Prostate gland (tissue), 2 donors: ENCODE results near the gene PRKG1. TPM values are rescaled to one million over a fixed set of nuclear protein-coding genes. Genes with fewer than 3 reads are reported as not detected.

Experiments
- DNase-seq: peaks from one replicate; pipeline ENCODE4 v3.0.0-alpha.2; 2019; ENCODE audit warnings: low spot score
- H3K27ac ChIP-seq, 2 donors: fragments of 200-600 bp; sonication (generic); 2 replicates each; pipeline ENCODE4 v1.5.1; 2017 to 2019
- H3K27me3 ChIP-seq: fragments of 200-600 bp; sonication (generic); replicated peaks from 2 replicates; pipeline ENCODE4 v1.5.1; 2019; ENCODE audit not compliant: insufficient read depth
- H3K36me3 ChIP-seq, 2 donors: fragments of 200-600 bp; sonication (generic); 1 replicate in 1 of 2; 2 replicates in 1 of 2; pipeline versions ENCODE4 v1.5.1 to v1.8.1; 2017 to 2019
- H3K4me1 ChIP-seq: fragments of 200-600 bp; sonication (generic); replicated peaks from 2 replicates; pipeline ENCODE4 v1.5.1; 2019
- H3K4me3 ChIP-seq, 2 donors: fragments of 200-600 bp; sonication (generic); 2 replicates each; pipeline ENCODE4 v1.5.1; 2017 to 2019
- H3K9me3 ChIP-seq: fragments of 200-600 bp; sonication (generic); 2 replicates; pipeline ENCODE4 v1.5.1; 2017
- CTCF ChIP-seq, 4 experiments: fragments of 200-600 bp in 2 of 4; fragments of 450-650 bp in 2 of 4; sonication (generic) in 2 of 4; IDR thresholded peaks; 1 replicate in 3 of 4; 2 replicates in 1 of 4; pipeline ENCODE4 v1.5.1; 2016 to 2019; ENCODE audit warnings: antibody characterized with exemption in 4 of 4, mild to moderate bottlenecking in 2 of 4, moderate library complexity in 2 of 4
- POLR2A ChIP-seq: fragments of 450-650 bp; IDR thresholded peaks from one replicate; pipeline ENCODE4 v1.6.1; 2016; ENCODE audit warnings: antibody characterized with exemption, mild to moderate bottlenecking
- POLR2AphosphoS5 ChIP-seq: sonication (generic); formaldehyde crosslinking; IDR thresholded peaks from one replicate; pipeline ENCODE4 v1.6.1; 2017; ENCODE audit warnings: antibody characterized with exemption
- WGBS: methylation state at CpG from one replicate; pipeline ENCODE4 v1.1.5; 2018; 5-methylcytosine and 5-hydroxymethylcytosine counted together
- intact Hi-C: fragments of 100-400 bp; cut with DNase I; formaldehyde crosslinking; loops from one replicate; pipeline ENCODE4 v1.14.2; 2022
- total RNA-seq, 2 donors: library from RNA; depleted of rRNA; stranded (reverse); fragments of >200 nt; gene quantifications; one replicate each; pipeline ENCODE4 v1.1.0, GENCODE V29; 2016

Gene PRKG1
- total RNA-seq, 2 donors from 2014 or later: 2.7 to 9.0 TPM

DNA sequence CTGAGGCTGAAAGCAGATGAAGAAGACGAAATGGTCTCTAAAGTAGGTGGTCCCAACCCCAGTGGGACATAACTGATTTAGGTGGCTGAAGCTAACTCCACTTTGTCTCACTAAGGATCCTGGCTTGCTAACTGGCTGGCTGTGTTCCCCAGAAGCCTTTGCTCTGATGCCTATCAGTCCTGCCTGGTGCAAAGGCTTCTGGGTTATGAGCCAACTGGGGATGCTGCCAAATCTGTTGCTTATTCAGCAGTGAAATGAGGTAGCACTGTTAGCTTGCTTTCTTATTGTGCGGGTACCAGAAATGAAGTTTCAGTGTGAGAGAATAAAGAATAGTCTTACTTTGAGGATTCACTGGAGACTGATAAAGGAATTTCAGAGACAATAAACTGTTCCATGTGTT, 18.1 kb downstream of the PRKG1 start:
- H3K36me3 ChIP-seq: no peaks in the 10 kb centered on the region
- no peaks in the 10 kb centered on the region for H3K27me3 ChIP-seq
- no peaks in the 10 kb centered on the region for H3K4me1 ChIP-seq
- intact Hi-C loops: no loop called here
- 40% methylated on average over 2 of the region's 2 CpGs for WGBS
- H3K27ac ChIP-seq: no peak overlapping the region
- TF ChIP-seq POLR2AphosphoS5 (no peak), CTCF (IDR thresholded peaks at IDR 0.05) (no peak), POLR2A (no peak)
- H3K9me3 ChIP-seq: no peaks in the 10 kb centered on the region
- H3K4me3 ChIP-seq: no peak overlapping the region
- DNase-seq: peak; percentile 27

GRCh38 chr10:51095444-51095843, 21.2 kb downstream of the PRKG1 start:
- Histone ChIP-seq H3K27me3 (no peaks in the 10 kb centered on the region), H3K4me3 (no peak overlapping the region), H3K4me1 (no peaks in the 10 kb centered on the region), H3K36me3 (no peaks in the 10 kb centered on the region), H3K9me3 (no peaks in the 10 kb centered on the region), H3K27ac (no peak overlapping the region)
- TF ChIP-seq POLR2AphosphoS5 (no peak), CTCF (IDR thresholded peaks at IDR 0.05) (no peak), POLR2A (no peak)
- DNase-seq: no peak
- 74% methylated on average over 3 of the region's 3 CpGs for WGBS
- intact Hi-C loops: no loop called here

GRCh38 chr10:51097546-51097945, 23.3 kb downstream of the PRKG1 start:
- TF ChIP-seq CTCF (IDR thresholded peaks at IDR 0.05) (no peak), POLR2A (no peak), POLR2AphosphoS5 (no peak)
- intact Hi-C loops: no loop called here
- 54% methylated on average over 4 of the region's 4 CpGs for WGBS

DNA sequence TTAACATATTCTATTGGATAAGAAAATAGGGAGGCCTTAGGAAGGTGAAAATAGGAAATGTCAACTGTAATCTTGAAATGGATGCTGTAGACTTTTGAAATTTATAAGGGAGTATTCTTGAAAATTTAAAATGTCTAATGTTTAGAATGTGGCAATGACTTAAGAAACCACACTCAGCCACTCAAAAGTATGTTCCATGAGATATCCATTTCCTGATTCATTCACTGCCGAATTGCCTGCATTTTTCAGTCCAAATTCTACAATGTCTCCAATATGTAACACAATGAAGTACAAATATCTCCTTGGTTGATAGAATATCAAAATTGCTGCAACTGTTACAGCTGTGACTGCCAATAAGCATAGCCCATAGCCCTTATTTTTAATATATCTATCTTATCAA, 25.9 kb downstream of the PRKG1 start:
- Histone ChIP-seq H3K4me1 (no peaks in the 10 kb centered on the region), H3K9me3 (no peaks in the 10 kb centered on the region), H3K27me3 (no peaks in the 10 kb centered on the region), H3K4me3 (no peak overlapping the region), H3K27ac (no peak overlapping the region), H3K36me3 (no peaks in the 10 kb centered on the region)
- no peak for DNase-seq
- WGBS: 95% methylated on average over 1 of the region's 1 CpG
- intact Hi-C loops: no loop called here
- TF ChIP-seq POLR2A (no peak), POLR2AphosphoS5 (no peak), CTCF (IDR thresholded peaks at IDR 0.05) (no peak)

More at GRCh38 chr10:51097546-51097945, 23.3 kb downstream of the PRKG1 start:
- H3K4me1 ChIP-seq: no peaks in the 10 kb centered on the region
- no peaks in the 10 kb centered on the region for H3K27me3 ChIP-seq
- no peaks in the 10 kb centered on the region for H3K36me3 ChIP-seq
- H3K27ac ChIP-seq: no peak overlapping the region
- no peaks in the 10 kb centered on the region for H3K9me3 ChIP-seq
- H3K4me3 ChIP-seq: no peak overlapping the region
- no peak for DNase-seq

DNA sequence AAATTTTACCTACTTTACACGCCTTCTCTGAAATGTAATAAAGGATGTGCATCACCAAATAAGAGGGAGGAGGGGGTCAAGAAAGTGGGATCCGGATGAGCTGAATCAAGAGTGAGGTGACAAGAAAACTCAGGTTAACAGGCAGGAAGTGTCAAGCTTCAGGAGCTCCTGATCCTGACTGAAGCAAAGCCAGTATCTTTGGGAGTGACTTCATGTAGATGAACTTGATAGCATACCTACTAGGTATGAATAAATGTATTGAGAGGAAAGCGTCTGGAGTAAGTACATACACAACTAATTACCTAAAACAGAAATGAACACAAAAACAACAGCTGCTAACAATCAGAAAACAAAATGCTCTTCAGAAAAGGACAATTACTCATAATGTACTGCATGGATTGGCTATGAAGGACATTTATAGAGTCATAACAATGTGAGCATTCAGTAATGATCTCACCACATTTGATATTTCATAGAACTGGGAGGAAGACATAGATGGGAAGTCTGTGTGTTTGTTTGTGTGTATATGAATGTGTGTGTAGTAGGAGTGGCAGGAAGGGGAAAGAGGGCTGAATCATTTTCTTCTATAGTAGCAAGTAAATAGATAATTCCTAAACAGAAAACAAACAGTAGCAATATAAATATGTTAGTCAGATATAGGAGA, 29.4 kb downstream of the PRKG1 start:
- Histone ChIP-seq H3K4me3 (no peak overlapping the region), H3K9me3 (no peaks in the 10 kb centered on the region), H3K27me3 (no peaks in the 10 kb centered on the region), H3K36me3 (no peaks in the 10 kb centered on the region), H3K4me1 (no peaks in the 10 kb centered on the region), H3K27ac (no peak overlapping the region)
- 84% methylated on average over 3 of the region's 3 CpGs for WGBS
- intact Hi-C loops: no loop called here
- no peak for DNase-seq
- TF ChIP-seq POLR2AphosphoS5 (no peak), CTCF (IDR thresholded peaks at IDR 0.05) (no peak), POLR2A (no peak)
